Endodermal cell (in vitro differentiated cells): ENCODE measurements around the gene NFKBIE. TPM values are rescaled to one million over a fixed set of nuclear protein-coding genes. Genes with fewer than 3 reads are reported as not detected.
"Not testable (repeated sequence)": the region's sequence is repeated elsewhere in the genome, so short reads cannot be mapped to it uniquely, and the experiment has no call there.

Source experiments
- DNase-seq: peaks from one replicate; pipeline ENCODE4 v3.0.0-alpha.2; 2017
- H3K27ac ChIP-seq: 2 replicates; pipeline ENCODE4 v1.5.1; 2013; ENCODE audit warnings: mild to moderate bottlenecking, low read depth, low read length, moderate library complexity
- H3K27me3 ChIP-seq: 2 replicates; pipeline ENCODE4 v1.6.1; 2013; ENCODE audit warnings: mild to moderate bottlenecking, low read length, moderate library complexity; ENCODE audit not compliant: insufficient read depth, control insufficient read depth, poor library complexity, severe bottlenecking
- H3K36me3 ChIP-seq: 2 replicates; pipeline ENCODE4 v1.7.0; 2013; ENCODE audit warnings: mild to moderate bottlenecking, low read length, moderate library complexity; ENCODE audit not compliant: control insufficient read depth, insufficient read depth
- H3K4me1 ChIP-seq: one replicate; pipeline ENCODE4 v1.7.0; 2013; ENCODE audit warnings: low read length; ENCODE audit not compliant: control insufficient read depth, insufficient read depth
- H3K4me3 ChIP-seq: 2 replicates; pipeline ENCODE4 v1.5.1; 2013; ENCODE audit warnings: mild to moderate bottlenecking, low read length, moderate library complexity
- H3K9ac ChIP-seq: 2 replicates; pipeline ENCODE4 v1.6.1; 2013; ENCODE audit warnings: mild to moderate bottlenecking, low read length, moderate library complexity; ENCODE audit not compliant: poor library complexity, severe bottlenecking; ENCODE audit errors: extremely low read depth
- H3K9me3 ChIP-seq: 2 replicates; pipeline ENCODE4 v1.6.1; 2013; ENCODE audit warnings: mild to moderate bottlenecking, low read length, moderate library complexity; ENCODE audit not compliant: control insufficient read depth
- H3K27ac Mint-ChIP-seq: 2 replicates; pipeline ENCODE4 v1.8.0; 2020; ENCODE audit warnings: mixed read lengths
- H3K27me3 Mint-ChIP-seq: 2 replicates; pipeline ENCODE4 v1.8.0; 2021; ENCODE audit warnings: mild to moderate bottlenecking, mixed read lengths; ENCODE audit not compliant: insufficient read depth
- H3K36me3 Mint-ChIP-seq: 2 replicates; pipeline ENCODE4 v1.8.0; 2020; ENCODE audit warnings: low read depth, mixed read lengths
- H3K4me1 Mint-ChIP-seq: 2 replicates; pipeline ENCODE4 v1.8.0; 2020; ENCODE audit warnings: mixed read lengths
- H3K4me3 Mint-ChIP-seq: 2 replicates; pipeline ENCODE4 v1.8.0; 2020; ENCODE audit warnings: mild to moderate bottlenecking, moderate library complexity, mixed read lengths
- H3K9me3 Mint-ChIP-seq: 2 replicates; pipeline ENCODE4 v1.8.0; 2020; ENCODE audit warnings: mild to moderate bottlenecking, mixed read lengths
- WGBS, 2 experiments: methylation state at CpG; one replicate each; pipeline versions ENCODE4 v1.1.5 to v1.1.7; 2013; ENCODE audit warnings: missing lambda C conversion rate in 2 of 2, mixed read lengths in 1 of 2; ENCODE audit not compliant: insufficient coverage in 1 of 2, insufficient read length in 1 of 2; 5-methylcytosine and 5-hydroxymethylcytosine counted together
- total RNA-seq, 2 donors: library from RNA; stranded (reverse); fragmentation: NEBNext Ultra II Directional in 1 of 2; extraction: Animal tissue kit (Norgen Biotek cat#: 25700) in 1 of 2; gene quantifications; 2 replicates in 1 of 2; 3 replicates in 1 of 2; pipeline ENCODE4 v1.2.1, GENCODE V29; 2021
- TF ChIP-seq, protein P1 (sequence below): fragments of 200-600 bp; sonication (generic); conservative IDR thresholded peaks from 2 replicates; pipeline ENCODE4 v1.5.0; 2021; ENCODE audit warnings: antibody characterized with exemption, mild to moderate bottlenecking

Gene NFKBIE
- total RNA-seq, 2 donors from 2014 or later, result 8.3 to 11.0 TPM

DNA sequence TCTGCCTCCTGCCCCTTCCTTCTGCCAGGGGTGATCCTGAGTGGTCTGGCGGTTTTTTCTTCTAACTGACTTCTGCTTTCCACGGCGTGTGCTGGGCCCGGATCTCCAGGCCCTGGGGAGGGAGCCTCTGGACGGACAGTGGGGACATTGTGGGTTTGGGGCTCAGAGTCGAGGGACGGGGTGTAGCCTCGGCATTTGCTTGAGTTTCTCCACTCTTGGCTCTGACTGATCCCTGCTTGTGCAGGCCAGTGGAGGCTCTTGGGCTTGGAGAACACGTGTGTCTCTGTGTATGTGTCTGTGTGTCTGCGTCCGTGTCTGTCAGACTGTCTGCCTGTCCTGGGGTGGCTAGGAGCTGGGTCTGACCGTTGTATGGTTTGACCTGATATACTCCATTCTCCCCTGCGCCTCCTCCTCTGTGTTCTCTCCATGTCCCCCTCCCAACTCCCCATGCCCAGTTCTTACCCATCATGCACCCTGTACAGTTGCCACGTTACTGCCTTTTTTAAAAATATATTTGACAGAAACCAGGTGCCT, 31.7 kb downstream of the NFKBIE start:
- Histone ChIP-seq H3K27ac (no peak overlapping the region), H3K36me3 (peaks cover 13% of the 10 kb centered on the region), H3K27me3 (no peaks in the 10 kb centered on the region), H3K4me1 (peaks cover 11% of the 10 kb centered on the region), H3K9ac (no peak overlapping the region), H3K4me3 (no peak overlapping the region), H3K9me3 (no peaks in the 10 kb centered on the region)
- H3K27me3 Mint-ChIP-seq, result no peaks in the 10 kb centered on the region
- H3K4me3 Mint-ChIP-seq, result no peak overlapping the region
- TF ChIP-seq, protein P1, sequence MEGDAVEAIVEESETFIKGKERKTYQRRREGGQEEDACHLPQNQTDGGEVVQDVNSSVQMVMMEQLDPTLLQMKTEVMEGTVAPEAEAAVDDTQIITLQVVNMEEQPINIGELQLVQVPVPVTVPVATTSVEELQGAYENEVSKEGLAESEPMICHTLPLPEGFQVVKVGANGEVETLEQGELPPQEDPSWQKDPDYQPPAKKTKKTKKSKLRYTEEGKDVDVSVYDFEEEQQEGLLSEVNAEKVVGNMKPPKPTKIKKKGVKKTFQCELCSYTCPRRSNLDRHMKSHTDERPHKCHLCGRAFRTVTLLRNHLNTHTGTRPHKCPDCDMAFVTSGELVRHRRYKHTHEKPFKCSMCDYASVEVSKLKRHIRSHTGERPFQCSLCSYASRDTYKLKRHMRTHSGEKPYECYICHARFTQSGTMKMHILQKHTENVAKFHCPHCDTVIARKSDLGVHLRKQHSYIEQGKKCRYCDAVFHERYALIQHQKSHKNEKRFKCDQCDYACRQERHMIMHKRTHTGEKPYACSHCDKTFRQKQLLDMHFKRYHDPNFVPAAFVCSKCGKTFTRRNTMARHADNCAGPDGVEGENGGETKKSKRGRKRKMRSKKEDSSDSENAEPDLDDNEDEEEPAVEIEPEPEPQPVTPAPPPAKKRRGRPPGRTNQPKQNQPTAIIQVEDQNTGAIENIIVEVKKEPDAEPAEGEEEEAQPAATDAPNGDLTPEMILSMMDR, result no peak
- peak overlapping the region; percentile 95 for H3K27ac Mint-ChIP-seq
- no peaks in the 10 kb centered on the region for H3K9me3 Mint-ChIP-seq
- peaks cover 44% of the 10 kb centered on the region for H3K36me3 Mint-ChIP-seq
- no peak for DNase-seq
- 91 to 95% methylated on average over 10 to 14 of the region's 14 CpGs for WGBS, 2 experiments
- peaks cover 24% of the 10 kb centered on the region for H3K4me1 Mint-ChIP-seq

DNA sequence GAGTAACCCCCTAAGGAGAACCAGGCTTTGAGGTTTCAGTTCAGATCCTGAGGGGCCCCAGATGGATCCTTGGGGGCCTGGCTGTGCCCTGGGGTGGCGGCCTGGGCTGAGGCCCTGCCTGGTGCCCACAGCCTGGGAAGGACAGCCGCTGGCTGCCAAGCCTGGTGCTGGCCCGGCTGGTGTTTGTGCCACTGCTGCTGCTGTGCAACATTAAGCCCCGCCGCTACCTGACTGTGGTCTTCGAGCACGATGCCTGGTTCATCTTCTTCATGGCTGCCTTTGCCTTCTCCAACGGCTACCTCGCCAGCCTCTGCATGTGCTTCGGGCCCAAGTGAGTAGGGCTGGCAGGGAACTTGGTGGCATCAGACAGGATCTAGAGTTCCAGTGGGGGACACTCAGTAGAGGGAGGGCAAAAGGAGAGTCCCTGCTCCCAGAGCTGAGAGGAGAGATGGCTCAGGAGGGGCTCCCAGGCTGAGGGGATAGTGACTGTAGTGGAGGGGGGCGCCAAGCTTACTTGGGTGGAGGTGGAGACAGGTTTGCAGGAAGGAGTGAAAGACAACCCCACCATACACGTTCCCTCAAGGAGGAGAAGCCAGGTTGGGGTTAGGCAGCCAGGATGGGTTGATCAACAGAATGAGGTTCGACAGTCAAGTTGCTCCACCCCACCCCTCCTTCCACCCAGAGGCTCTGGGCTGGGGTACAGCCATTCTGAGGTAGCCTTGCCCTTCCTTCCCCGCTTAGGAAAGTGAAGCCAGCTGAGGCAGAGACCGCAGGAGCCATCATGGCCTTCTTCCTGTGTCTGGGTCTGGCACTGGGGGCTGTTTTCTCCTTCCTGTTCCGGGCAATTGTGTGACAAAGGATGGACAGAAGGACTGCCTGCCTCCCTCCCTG, 32.4 kb downstream of the NFKBIE start:
- peaks cover 13% of the 10 kb centered on the region for H3K36me3 ChIP-seq
- Mint-ChIP-seq H3K36me3 (peaks cover 48% of the 10 kb centered on the region), H3K4me3 (no peak overlapping the region), H3K9me3 (no peaks in the 10 kb centered on the region), H3K4me1 (peaks cover 24% of the 10 kb centered on the region), H3K27me3 (no peaks in the 10 kb centered on the region), H3K27ac (no peak overlapping the region)
- no peak for DNase-seq
- H3K27me3 ChIP-seq, result no peaks in the 10 kb centered on the region
- H3K4me3 ChIP-seq, result no peak overlapping the region
- WGBS, 2 experiments, result 95% methylated on average over 11 to 16 of the region's 16 CpGs
- peaks cover 11% of the 10 kb centered on the region for H3K4me1 ChIP-seq
- TF ChIP-seq, protein P1, result no peak
- H3K27ac ChIP-seq, result no peak overlapping the region
- H3K9ac ChIP-seq, result no peak overlapping the region
- no peaks in the 10 kb centered on the region for H3K9me3 ChIP-seq

DNA sequence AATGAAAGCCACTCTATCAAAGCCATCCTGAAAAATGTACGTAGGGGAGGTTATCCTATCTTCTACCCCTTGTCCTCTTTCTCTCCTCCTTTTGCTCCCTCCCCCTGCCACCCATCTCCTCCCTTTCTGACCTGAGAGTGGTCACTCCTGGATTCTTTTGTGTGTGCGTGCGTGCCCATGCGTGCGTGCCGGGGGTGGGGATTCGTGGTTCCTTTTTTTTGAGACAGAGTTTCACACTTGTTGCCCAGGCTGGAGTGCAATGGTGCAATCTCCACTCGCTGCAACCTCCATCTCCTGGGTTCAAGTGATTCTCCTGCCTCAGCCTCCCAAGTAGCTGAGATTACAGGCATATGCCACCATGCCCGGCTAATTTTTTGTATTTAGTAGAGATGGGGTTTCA, 33.9 kb downstream of the NFKBIE start:
- DNase-seq, H3K4me3 ChIP-seq, H3K4me1 ChIP-seq, H3K9ac ChIP-seq, H3K27ac Mint-ChIP-seq, H3K9me3 ChIP-seq, H3K4me3 Mint-ChIP-seq, H3K27me3 Mint-ChIP-seq, H3K9me3 Mint-ChIP-seq, H3K27ac ChIP-seq, H3K27me3 ChIP-seq: not testable (repeated sequence)
- Mint-ChIP-seq H3K4me1 (peaks cover 27% of the 10 kb centered on the region), H3K36me3 (peaks cover 48% of the 10 kb centered on the region)
- H3K36me3 ChIP-seq, result peaks cover 13% of the 10 kb centered on the region
- WGBS, 2 experiments, result 90 to 96% methylated on average over 7 to 9 of the region's 9 CpGs
